HL-60 (cell line): ENCODE results near the gene NMT1.
"Not testable (repeated sequence)": the region's sequence is repeated elsewhere in the genome, so short reads cannot be mapped to it uniquely, and the experiment has no call there.

Experiments used
- DNase-seq, 2 experiments: peaks; one replicate each; pipeline ENCODE4 v3.0.0-alpha.2; 2010 to 2020; ENCODE audit warnings: low read depth in 1 of 2, low spot score in 1 of 2
- H3K27ac ChIP-seq: fragments of 250-450 bp; sonication (Bioruptor Pico); replicated peaks from 2 replicates; pipeline ENCODE4 v1.5.1; 2020; ENCODE audit warnings: mild to moderate bottlenecking, moderate library complexity
- H3K27me3 ChIP-seq: fragments of 250-450 bp; sonication (Bioruptor Pico); 2 replicates; pipeline ENCODE4 v1.5.1; 2021; ENCODE audit warnings: mild to moderate bottlenecking, moderate library complexity; ENCODE audit not compliant: insufficient read depth, poor library complexity, severe bottlenecking
- H3K4me3 ChIP-seq: replicated peaks from 2 replicates; pipeline ENCODE4 v1.5.1; 2011; ENCODE audit warnings: mild to moderate bottlenecking, control low read depth, low read length; ENCODE audit not compliant: insufficient read depth
- GABPA ChIP-seq: IDR thresholded peaks from 2 replicates; pipeline ENCODE4 v1.6.1; 2012; ENCODE audit warnings: low read depth
- POLR2AphosphoS5 ChIP-seq: IDR thresholded peaks from 2 replicates; pipeline ENCODE4 v1.6.1; 2012; ENCODE audit warnings: low read depth
- SPI1 ChIP-seq: IDR thresholded peaks from 2 replicates; pipeline ENCODE4 v1.6.1; 2012; ENCODE audit warnings: low read depth, mild to moderate bottlenecking, borderline replicate concordance
- TF ChIP-seq, protein P1 (sequence below): IDR thresholded peaks from one replicate; pipeline ENCODE4 v1.5.1; 2011; ENCODE audit warnings: low read length, control low read depth, inconsistent platforms; ENCODE audit not compliant: insufficient read depth
- TF ChIP-seq, protein P2 (sequence below): IDR thresholded peaks from 2 replicates; pipeline ENCODE4 v1.6.1; 2012; ENCODE audit warnings: low read depth; ENCODE audit not compliant: insufficient replicate concordance

NMT1 gene

GRCh38 chr17:45051060-45051719 lies 9.9 kb upstream of the NMT1 start, which contains the start of gene DCAKD:
DCAKD (minus strand) TSS chr17:45051632; CDS start chr17:45034885, 16,747 bp downstream.
- H3K27ac ChIP-seq: peak within 1 kb of the TSS; percentile 84
- peak within 1 kb of the TSS; percentile 66 for H3K4me3 ChIP-seq
- DNase-seq: peak; percentile 92
- TF ChIP-seq POLR2AphosphoS5: peak; percentile 65
- TF ChIP-seq, protein P1, sequence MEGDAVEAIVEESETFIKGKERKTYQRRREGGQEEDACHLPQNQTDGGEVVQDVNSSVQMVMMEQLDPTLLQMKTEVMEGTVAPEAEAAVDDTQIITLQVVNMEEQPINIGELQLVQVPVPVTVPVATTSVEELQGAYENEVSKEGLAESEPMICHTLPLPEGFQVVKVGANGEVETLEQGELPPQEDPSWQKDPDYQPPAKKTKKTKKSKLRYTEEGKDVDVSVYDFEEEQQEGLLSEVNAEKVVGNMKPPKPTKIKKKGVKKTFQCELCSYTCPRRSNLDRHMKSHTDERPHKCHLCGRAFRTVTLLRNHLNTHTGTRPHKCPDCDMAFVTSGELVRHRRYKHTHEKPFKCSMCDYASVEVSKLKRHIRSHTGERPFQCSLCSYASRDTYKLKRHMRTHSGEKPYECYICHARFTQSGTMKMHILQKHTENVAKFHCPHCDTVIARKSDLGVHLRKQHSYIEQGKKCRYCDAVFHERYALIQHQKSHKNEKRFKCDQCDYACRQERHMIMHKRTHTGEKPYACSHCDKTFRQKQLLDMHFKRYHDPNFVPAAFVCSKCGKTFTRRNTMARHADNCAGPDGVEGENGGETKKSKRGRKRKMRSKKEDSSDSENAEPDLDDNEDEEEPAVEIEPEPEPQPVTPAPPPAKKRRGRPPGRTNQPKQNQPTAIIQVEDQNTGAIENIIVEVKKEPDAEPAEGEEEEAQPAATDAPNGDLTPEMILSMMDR: no peak
- TF ChIP-seq GABPA: peak; percentile 80
- H3K27me3 ChIP-seq: no peaks in the 10 kb centered on the region

DNA sequence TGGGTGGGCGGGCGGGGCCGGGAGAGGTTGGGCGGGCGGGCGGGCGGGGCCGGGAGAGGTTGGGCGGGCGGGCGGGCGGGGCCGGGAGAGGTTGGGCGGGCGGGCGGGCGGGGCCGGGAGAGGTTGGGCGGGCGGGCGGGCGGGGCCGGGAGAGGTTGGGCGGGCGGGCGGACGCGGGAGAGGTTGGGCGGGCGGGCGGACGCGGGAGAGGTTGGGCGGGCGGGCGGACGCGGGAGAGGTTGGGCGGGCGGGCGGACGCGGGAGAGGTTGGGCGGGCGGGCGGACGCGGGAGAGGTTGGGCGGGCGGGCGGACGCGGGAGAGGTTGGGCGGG lies 9.4 kb upstream of the NMT1 start:
- peak overlapping the region; percentile 55; the same call in 1 of the 2 replicates for H3K4me3 ChIP-seq
- peak overlapping the region; percentile 84 for H3K27ac ChIP-seq
- not testable (repeated sequence) for H3K27me3 ChIP-seq, DNase-seq

DNA sequence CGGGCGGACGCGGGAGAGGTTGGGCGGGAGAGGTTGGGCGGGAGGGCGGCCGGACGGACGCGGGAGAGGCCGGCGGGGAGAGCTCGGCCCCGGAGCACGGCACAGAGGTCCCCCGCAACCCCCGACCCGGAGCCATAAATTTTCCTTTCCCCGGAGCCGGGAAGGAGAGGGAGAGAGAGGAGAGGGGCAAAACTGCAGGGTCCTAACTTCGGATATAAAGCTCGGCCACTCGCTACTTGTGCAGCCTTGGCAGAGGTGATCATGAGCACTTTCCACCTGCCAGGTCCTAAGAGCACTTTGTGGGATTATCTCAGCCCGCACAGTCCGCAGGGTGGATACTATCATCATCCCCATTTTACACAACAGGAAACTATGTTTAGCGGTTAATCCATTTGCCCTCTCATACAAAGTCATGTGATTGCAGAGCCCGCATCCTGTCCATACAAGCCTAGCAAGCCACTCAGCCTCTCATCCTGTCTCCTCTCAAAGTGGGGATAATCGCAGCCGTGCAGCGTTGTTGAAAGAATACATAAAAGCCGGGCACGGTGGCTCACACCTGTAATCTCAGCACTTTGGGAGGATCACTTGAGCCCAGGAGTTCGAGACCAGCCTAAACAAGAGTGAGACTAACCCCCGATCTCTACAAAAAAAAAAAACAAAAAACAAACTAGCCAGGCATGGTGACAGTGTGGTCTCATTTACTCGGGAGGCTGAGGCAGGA lies 8.9 kb upstream of the NMT1 start:
- peak overlapping the region; percentile 84 for H3K27ac ChIP-seq
- peak overlapping the region; percentile 55 for H3K4me3 ChIP-seq
- no peaks in the 10 kb centered on the region for H3K27me3 ChIP-seq
- DNase-seq: peak; percentile 54 to 72
- TF ChIP-seq POLR2AphosphoS5: no peak
- no peak for TF ChIP-seq SPI1
- TF ChIP-seq GABPA: no peak
- TF ChIP-seq, protein P2, sequence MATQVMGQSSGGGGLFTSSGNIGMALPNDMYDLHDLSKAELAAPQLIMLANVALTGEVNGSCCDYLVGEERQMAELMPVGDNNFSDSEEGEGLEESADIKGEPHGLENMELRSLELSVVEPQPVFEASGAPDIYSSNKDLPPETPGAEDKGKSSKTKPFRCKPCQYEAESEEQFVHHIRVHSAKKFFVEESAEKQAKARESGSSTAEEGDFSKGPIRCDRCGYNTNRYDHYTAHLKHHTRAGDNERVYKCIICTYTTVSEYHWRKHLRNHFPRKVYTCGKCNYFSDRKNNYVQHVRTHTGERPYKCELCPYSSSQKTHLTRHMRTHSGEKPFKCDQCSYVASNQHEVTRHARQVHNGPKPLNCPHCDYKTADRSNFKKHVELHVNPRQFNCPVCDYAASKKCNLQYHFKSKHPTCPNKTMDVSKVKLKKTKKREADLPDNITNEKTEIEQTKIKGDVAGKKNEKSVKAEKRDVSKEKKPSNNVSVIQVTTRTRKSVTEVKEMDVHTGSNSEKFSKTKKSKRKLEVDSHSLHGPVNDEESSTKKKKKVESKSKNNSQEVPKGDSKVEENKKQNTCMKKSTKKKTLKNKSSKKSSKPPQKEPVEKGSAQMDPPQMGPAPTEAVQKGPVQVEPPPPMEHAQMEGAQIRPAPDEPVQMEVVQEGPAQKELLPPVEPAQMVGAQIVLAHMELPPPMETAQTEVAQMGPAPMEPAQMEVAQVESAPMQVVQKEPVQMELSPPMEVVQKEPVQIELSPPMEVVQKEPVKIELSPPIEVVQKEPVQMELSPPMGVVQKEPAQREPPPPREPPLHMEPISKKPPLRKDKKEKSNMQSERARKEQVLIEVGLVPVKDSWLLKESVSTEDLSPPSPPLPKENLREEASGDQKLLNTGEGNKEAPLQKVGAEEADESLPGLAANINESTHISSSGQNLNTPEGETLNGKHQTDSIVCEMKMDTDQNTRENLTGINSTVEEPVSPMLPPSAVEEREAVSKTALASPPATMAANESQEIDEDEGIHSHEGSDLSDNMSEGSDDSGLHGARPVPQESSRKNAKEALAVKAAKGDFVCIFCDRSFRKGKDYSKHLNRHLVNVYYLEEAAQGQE: no peak
- TF ChIP-seq, protein P1: no peak

DNA sequence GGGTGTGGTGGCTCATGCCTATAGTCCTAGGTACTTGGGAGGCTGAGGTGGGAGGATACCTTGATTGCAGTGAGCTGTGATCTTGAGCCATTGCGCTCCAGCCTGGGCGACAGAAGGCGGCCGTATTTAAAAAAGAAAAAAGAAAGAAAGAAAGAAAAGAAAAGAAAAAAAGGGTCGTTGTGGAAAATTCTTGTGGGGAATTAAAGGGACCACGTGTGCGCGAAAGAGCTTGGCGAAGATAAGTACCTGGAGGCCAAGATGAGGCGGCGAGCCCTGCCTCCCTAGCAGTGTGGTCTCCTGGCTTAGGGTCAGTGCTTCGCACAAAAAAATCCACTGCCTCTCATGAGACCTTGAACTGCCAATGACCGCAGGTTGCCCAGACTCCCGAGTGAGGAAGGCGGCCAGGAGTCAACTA lies 728 bp upstream of the NMT1 start:
- TF ChIP-seq, protein P2: no peak
- TF ChIP-seq GABPA (no peak), POLR2AphosphoS5 (no peak; the same call in 1 of the 2 replicates), SPI1 (no peak)
- TF ChIP-seq, protein P1: no peak
- H3K27ac ChIP-seq: peak overlapping the region; percentile 91
- DNase-seq: no peak
- no peaks in the 10 kb centered on the region for H3K27me3 ChIP-seq
- H3K4me3 ChIP-seq: peak overlapping the region; percentile 69
